Mesothelial cell of epicardium (in vitro differentiated cells): ENCODE results near the gene STPG1. TPM values are rescaled to one million over a fixed set of nuclear protein-coding genes. Genes with fewer than 3 reads are reported as not detected.

Experiments
- DNase-seq, 2 experiments: peaks; one replicate each; pipeline ENCODE4 v3.0.0; 2021; ENCODE audit warnings: low spot score in 2 of 2; ENCODE audit not compliant: unreplicated experiment in 2 of 2
- H3K27ac Mint-ChIP-seq: 2 replicates; pipeline ENCODE4 v1.8.0; 2021; ENCODE audit warnings: mixed read lengths
- H3K27me3 Mint-ChIP-seq: 2 replicates; pipeline ENCODE4 v1.8.0; 2021; ENCODE audit warnings: low read depth, mixed read lengths
- H3K36me3 Mint-ChIP-seq: 2 replicates; pipeline ENCODE4 v1.8.0; 2021; ENCODE audit warnings: mixed read lengths
- H3K4me1 Mint-ChIP-seq: 2 replicates; pipeline ENCODE4 v1.8.0; 2021; ENCODE audit warnings: mixed read lengths
- H3K4me3 Mint-ChIP-seq: 2 replicates; pipeline ENCODE4 v1.8.0; 2021; ENCODE audit warnings: mild to moderate bottlenecking, moderate library complexity, mixed read lengths
- H3K9me3 Mint-ChIP-seq: 2 replicates; pipeline ENCODE4 v1.8.0; 2021; ENCODE audit warnings: mixed read lengths
- CTCF ChIP-seq: fragments of 200-600 bp; sonication (generic); IDR thresholded peaks from one replicate; pipeline ENCODE4 v1.5.0; 2021; ENCODE audit warnings: antibody characterized with exemption; ENCODE audit not compliant: unreplicated experiment
- total RNA-seq: library from RNA; stranded (reverse); gene quantifications from 3 replicates; pipeline ENCODE4 v1.2.1, GENCODE V29; 2021

Gene STPG1
- total RNA-seq, 1 donor from 2014 or later: 8.8 TPM

GRCh38 chr1:24316645-24317044 is 96.9 kb downstream of the STPG1 start:
- Mint-ChIP-seq H3K27ac (peak overlapping the region; percentile 66), H3K4me3 (no peak overlapping the region), H3K27me3 (peaks cover 5% of the 10 kb centered on the region), H3K4me1 (peaks cover 57% of the 10 kb centered on the region), H3K36me3 (no peaks in the 10 kb centered on the region), H3K9me3 (no peaks in the 10 kb centered on the region)
- TF ChIP-seq CTCF: no peak
- no peak for DNase-seq

DNA sequence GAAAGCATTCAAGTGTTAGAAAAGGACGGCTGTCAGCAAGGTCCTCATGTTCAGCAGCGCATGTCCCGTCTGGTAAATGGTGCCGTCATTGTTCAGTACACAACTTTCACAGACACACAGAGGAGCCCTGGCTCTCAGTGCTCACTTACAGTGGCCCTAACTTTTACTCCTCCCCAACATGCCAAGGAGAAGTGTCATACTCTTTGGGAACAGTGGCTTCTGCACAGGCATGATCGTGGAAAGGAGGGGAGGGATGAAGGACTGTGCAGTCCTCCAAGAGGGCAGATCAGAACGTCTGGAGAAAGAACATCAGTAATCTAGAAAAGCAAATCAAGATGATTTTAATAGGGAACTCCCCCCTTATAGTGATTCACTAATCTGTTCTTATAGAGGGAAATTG is 98.2 kb downstream of the STPG1 start:
- no peak overlapping the region for H3K27ac Mint-ChIP-seq
- peaks cover 3% of the 10 kb centered on the region for H3K27me3 Mint-ChIP-seq
- H3K4me3 Mint-ChIP-seq: no peak overlapping the region
- DNase-seq: no peak
- H3K36me3 Mint-ChIP-seq: no peaks in the 10 kb centered on the region
- no peaks in the 10 kb centered on the region for H3K9me3 Mint-ChIP-seq
- H3K4me1 Mint-ChIP-seq: peaks cover 53% of the 10 kb centered on the region
- no peak for TF ChIP-seq CTCF

- Mint-ChIP-seq H3K9me3 (no peaks in the 10 kb centered on the region), H3K4me1 (peaks cover 44% of the 10 kb centered on the region), H3K27ac (peak overlapping the region; percentile 66), H3K4me3 (no peak overlapping the region), H3K27me3 (no peaks in the 10 kb centered on the region), H3K36me3 (no peaks in the 10 kb centered on the region)
- DNase-seq: no peak
- TF ChIP-seq CTCF: no peak
Measured at GRCh38 chr1:24311741-24312140, 101.8 kb downstream of the STPG1 start.

DNA sequence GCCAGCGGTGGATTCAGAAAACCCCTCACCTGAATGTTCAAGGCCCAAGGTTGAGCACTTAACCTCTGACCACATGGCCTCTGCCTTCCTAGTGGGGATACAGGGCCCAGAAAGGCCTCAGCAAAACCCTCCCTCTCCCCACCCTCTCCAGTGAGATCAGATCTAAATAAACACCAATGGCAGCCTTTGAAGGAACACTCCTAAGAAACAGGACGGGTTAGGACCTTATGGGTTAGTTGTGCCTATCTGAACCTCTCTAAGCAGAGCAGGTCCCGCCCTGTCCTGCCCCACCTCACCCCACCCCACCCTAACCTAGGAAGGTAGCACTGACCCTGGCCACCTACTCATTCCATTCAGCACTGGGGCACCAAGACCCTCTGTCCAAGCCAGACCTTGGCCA is 102.3 kb downstream of the STPG1 start:
- peak overlapping the region; percentile 66 for H3K27ac Mint-ChIP-seq
- no peaks in the 10 kb centered on the region for H3K9me3 Mint-ChIP-seq
- H3K4me1 Mint-ChIP-seq: peaks cover 42% of the 10 kb centered on the region
- no peak for TF ChIP-seq CTCF
- no peaks in the 10 kb centered on the region for H3K27me3 Mint-ChIP-seq
- H3K36me3 Mint-ChIP-seq: no peaks in the 10 kb centered on the region
- DNase-seq: no peak
- H3K4me3 Mint-ChIP-seq: no peak overlapping the region

DNA sequence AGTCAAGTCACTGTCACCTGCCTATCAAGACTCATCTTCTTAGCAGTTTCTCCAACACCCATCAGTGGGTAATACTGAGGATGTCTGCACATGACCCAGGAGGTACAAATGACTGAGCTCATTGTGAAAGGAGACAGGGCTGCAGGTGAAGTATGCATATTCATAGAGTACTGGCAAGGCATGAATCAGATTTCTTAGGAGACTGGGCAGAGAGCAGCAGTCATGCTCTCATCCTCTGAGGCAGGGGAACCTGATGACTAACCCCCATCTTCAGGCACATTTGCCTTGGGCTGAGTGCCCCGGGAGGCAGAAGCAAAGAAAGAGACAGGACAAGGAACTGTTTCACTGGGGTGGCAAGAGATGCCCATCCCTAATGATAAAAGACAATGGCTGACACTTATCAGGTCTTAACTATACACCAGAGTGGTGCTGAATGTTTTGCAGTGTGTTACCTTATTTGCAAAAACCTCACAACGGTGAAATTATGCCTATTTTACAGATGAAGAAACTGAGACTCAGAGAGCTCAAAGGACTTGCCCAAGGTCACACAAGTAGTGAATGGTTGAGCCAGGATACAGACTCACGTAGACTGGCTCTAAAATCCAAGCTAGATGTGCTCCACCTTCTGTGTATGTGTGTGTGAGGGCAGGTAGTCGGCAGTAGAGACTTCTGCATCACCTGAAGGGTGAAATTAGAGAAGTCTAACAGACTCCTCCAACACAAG is 103.7 kb downstream of the STPG1 start:
- no peak overlapping the region for H3K4me3 Mint-ChIP-seq
- no peaks in the 10 kb centered on the region for H3K36me3 Mint-ChIP-seq
- peaks cover 42% of the 10 kb centered on the region for H3K4me1 Mint-ChIP-seq
- H3K9me3 Mint-ChIP-seq: no peaks in the 10 kb centered on the region
- no peak for TF ChIP-seq CTCF
- H3K27ac Mint-ChIP-seq: no peak overlapping the region
- no peak for DNase-seq
- H3K27me3 Mint-ChIP-seq: no peaks in the 10 kb centered on the region
